GM12878 (cell line): ENCODE results near the gene TSKU. TPM values are rescaled to one million over a fixed set of nuclear protein-coding genes. Genes with fewer than 3 reads are reported as not detected.

Experiments used
- ATAC-seq: fragments of 200-7000 bp; cut with Tn5 transposase; 3 replicates; pipeline ENCODE4 v1.9.1; 2020; ENCODE audit warnings: mild to moderate bottlenecking, moderate library complexity
- BruUV-seq: library from RNA; stranded (reverse); fragments of 400-500 nt; replicated peaks from 2 replicates; lab custom pipeline; 2021; lab: Mats Ljungman, UMichigan
- CTCF ChIA-PET: fragments of 300-600 bp; sonication (Branson Sonifier 250); formaldehyde crosslinking; extraction: SDS; loops from one replicate; lab custom pipeline; 2021; ENCODE audit warnings: inconsistent platforms; lab: Yijun Ruan, JAX
- POLR2A ChIA-PET: fragments of 350-600 bp; formaldehyde crosslinking; extraction: SDS; loops from one replicate; lab custom pipeline; 2021; ENCODE audit warnings: inconsistent platforms; lab: Charles Lee
- RAD21 ChIA-PET: fragments of 300-600 bp; sonication (Branson Sonifier 250); formaldehyde crosslinking; loops from one replicate; lab custom pipeline; 2023; ENCODE audit warnings: antibody characterized with exemption; ENCODE audit not compliant: unreplicated experiment; lab: Charles Lee
- SMC1A ChIA-PET: fragments of 300-600 bp; sonication (Branson Sonifier 250); formaldehyde crosslinking; loops from one replicate; lab custom pipeline; 2023; ENCODE audit not compliant: unreplicated experiment, uncharacterized antibody; lab: Charles Lee
- DNase-seq: peaks from one replicate; pipeline ENCODE4 v3.0.0-alpha.2; 2011; ENCODE audit warnings: low read depth, low spot score
- FAIRE-seq: peaks from 3 replicates; lab custom pipeline; 2011; peaks lifted over from hg19 to GRCh38; lab: Jason Lieb, UNC
- H2AFZ ChIP-seq: 2 replicates; pipeline ENCODE4 v1.6.0; 2011; ENCODE audit warnings: low read depth, low read length, control low read depth; ENCODE audit not compliant: control insufficient read depth
- H3K27ac ChIP-seq: 2 replicates; pipeline ENCODE4 v1.5.1; 2011; ENCODE audit warnings: control low read depth; ENCODE audit not compliant: control insufficient read depth, insufficient read depth
- H3K27me3 ChIP-seq, 2 experiments: replicated peaks in 1 of 2; 2 replicates each; pipeline versions ENCODE4 v1.6.0 to v1.6.1; 2011; ENCODE audit warnings: low read length in 1 of 2; ENCODE audit not compliant: control insufficient read depth in 2 of 2, insufficient read depth in 2 of 2
- H3K36me3 ChIP-seq, 2 experiments: 2 replicates each; pipeline ENCODE4 v1.5.1; 2011; ENCODE audit warnings: low read length in 1 of 2; ENCODE audit not compliant: control insufficient read depth in 2 of 2, insufficient read depth in 2 of 2
- H3K4me1 ChIP-seq: 2 replicates; pipeline ENCODE4 v1.6.1; 2011; ENCODE audit warnings: mild to moderate bottlenecking, low read length, moderate library complexity, mixed read lengths; ENCODE audit not compliant: control insufficient read depth, insufficient read depth
- H3K4me2 ChIP-seq: 2 replicates; pipeline ENCODE4 v1.6.0; 2011; ENCODE audit warnings: control low read depth; ENCODE audit not compliant: control insufficient read depth, insufficient read depth
- H3K4me3 ChIP-seq: fragments of 200-600 bp; sonication (generic); 2 replicates; pipeline ENCODE4 v1.5.1; 2016
- H3K79me2 ChIP-seq: 2 replicates; pipeline ENCODE4 v1.6.0; 2011; ENCODE audit warnings: low read length; ENCODE audit not compliant: control insufficient read depth, insufficient read depth
- H3K9ac ChIP-seq: 2 replicates; pipeline ENCODE4 v1.8.0; 2011; ENCODE audit warnings: low read length, control low read depth, mixed read lengths; ENCODE audit not compliant: control insufficient read depth, insufficient read depth
- H3K9me3 ChIP-seq: replicated peaks from 3 replicates; pipeline ENCODE4 v1.5.1; 2011; ENCODE audit warnings: mild to moderate bottlenecking, low read length; ENCODE audit not compliant: control insufficient read depth, insufficient read depth
- H4K20me1 ChIP-seq: 2 replicates; pipeline ENCODE4 v1.6.0; 2011; ENCODE audit not compliant: control insufficient read depth, insufficient read depth
- ATF3 ChIP-seq: IDR thresholded peaks from 2 replicates; pipeline ENCODE4 v1.6.1; 2011; ENCODE audit warnings: low read depth, mild to moderate bottlenecking, low read length, moderate library complexity, borderline replicate concordance; ENCODE audit errors: extremely low read depth
- ATF7 ChIP-seq: fragments of 450-650 bp; IDR thresholded peaks from 2 replicates; pipeline ENCODE4 v1.6.1; 2016; ENCODE audit warnings: low read depth, mild to moderate bottlenecking
- BACH1 ChIP-seq: fragments of 450-650 bp; IDR thresholded peaks from 2 replicates; pipeline ENCODE4 v1.6.1; 2017; ENCODE audit warnings: mild to moderate bottlenecking, borderline replicate concordance
- CBX5 ChIP-seq: sonication (generic); IDR thresholded peaks from 2 replicates; pipeline ENCODE4 v1.6.1; 2016; ENCODE audit warnings: low read depth, moderate library complexity, mild to moderate bottlenecking, inconsistent platforms
- CTCF ChIP-seq, 3 experiments: IDR thresholded peaks in 2 of 3; conservative IDR thresholded peaks in 1 of 3; 2 replicates each; pipeline ENCODE4 v1.5.1; 2011; ENCODE audit warnings: low read depth in 3 of 3, low read length in 3 of 3, mild to moderate bottlenecking in 3 of 3, control low read depth in 2 of 3, moderate library complexity in 2 of 3, inconsistent platforms in 1 of 3, mixed read lengths in 1 of 3; ENCODE audit not compliant: control insufficient read depth in 2 of 3, insufficient read depth in 1 of 3; ENCODE audit errors: extremely low read depth in 1 of 3
- HDAC2 ChIP-seq: fragments of 200-600 bp; sonication (generic); IDR thresholded peaks from 2 replicates; pipeline ENCODE4 v1.6.1; 2017
- HDAC6 ChIP-seq: fragments of 200-600 bp; sonication (generic); IDR thresholded peaks from one replicate; pipeline ENCODE4 v1.8.0; 2017; ENCODE audit warnings: antibody characterized with exemption; ENCODE audit not compliant: unreplicated experiment
- JUNB ChIP-seq: IDR thresholded peaks from 2 replicates; pipeline ENCODE4 v1.6.1; 2016; ENCODE audit warnings: antibody characterized with exemption, mild to moderate bottlenecking
- MYC ChIP-seq: IDR thresholded peaks from 2 replicates; pipeline ENCODE4 v1.6.1; 2011; ENCODE audit warnings: mild to moderate bottlenecking, low read length, moderate library complexity, inconsistent platforms; ENCODE audit not compliant: insufficient read depth, insufficient replicate concordance, insufficient read length, severe bottlenecking
- NFXL1 ChIP-seq: fragments of 450-650 bp; IDR thresholded peaks from 2 replicates; pipeline ENCODE4 v1.6.1; 2017; ENCODE audit warnings: antibody characterized with exemption, mild to moderate bottlenecking, borderline replicate concordance
- NR2C2 ChIP-seq: IDR thresholded peaks from 2 replicates; pipeline ENCODE4 v1.6.1; 2011; ENCODE audit warnings: borderline replicate concordance, low read depth; ENCODE audit not compliant: control insufficient read depth, insufficient read length
- PAX8 ChIP-seq: fragments of 450-650 bp; IDR thresholded peaks from 2 replicates; pipeline ENCODE4 v1.6.1; 2017; ENCODE audit warnings: mild to moderate bottlenecking, moderate library complexity
- SMAD1 ChIP-seq: fragments of 450-650 bp; IDR thresholded peaks from 2 replicates; pipeline ENCODE4 v1.6.1; 2018; ENCODE audit warnings: mild to moderate bottlenecking, low read depth; ENCODE audit not compliant: partially characterized antibody
- ZBTB33 ChIP-seq: fragments of 450-650 bp; IDR thresholded peaks from 2 replicates; pipeline ENCODE4 v1.6.1; 2017; ENCODE audit warnings: mild to moderate bottlenecking
- ZNF592 ChIP-seq: fragments of 450-650 bp; IDR thresholded peaks from 2 replicates; pipeline ENCODE4 v1.6.1; 2017; ENCODE audit warnings: mild to moderate bottlenecking, moderate library complexity
- ZNF622 ChIP-seq: fragments of 450-650 bp; IDR thresholded peaks from 2 replicates; pipeline ENCODE4 v1.6.1; 2017; ENCODE audit warnings: mild to moderate bottlenecking, inconsistent platforms
- WGBS: methylation state at CpG from one replicate; pipeline ENCODE4 v1.1.6; 2016; ENCODE audit warnings: low lambda C conversion rate; ENCODE audit not compliant: insufficient replicate concordance, insufficient coverage; ENCODE audit errors: missing lambda C conversion rate; 5-methylcytosine and 5-hydroxymethylcytosine counted together
- in situ Hi-C: fragments of 300-500 bp; cut with MboI; formaldehyde crosslinking; loops from 9 replicates; pipeline ENCODE4 v1.14.3; 2018; ENCODE audit warnings: mixed read lengths
- intact Hi-C: fragments of 100-400 bp; cut with micrococcal nuclease; formaldehyde crosslinking; loops from one replicate; pipeline ENCODE4 v1.14.2; 2022; ENCODE audit not compliant: unreplicated experiment
- polyA plus RNA-seq, 11 experiments: library from polyadenylated mRNA; depleted of rRNA in 4 of 11; unstranded in 6 of 11; stranded (reverse) in 5 of 11; fragments of >200 nt; fragmentation: Nextera tagmentation in 4 of 11; fragmentation: Illumina TruSeq in 1 of 11; extraction: Ambion mirVana in 4 of 11; extraction: Trizol in 1 of 11; gene quantifications; 1 replicate in 1 of 11; 2 replicates in 10 of 11; pipeline versions ENCODE4 v1.2.1 to v1.2.3, GENCODE V29; 2011 to 2016; ENCODE audit warnings: inconsistent platforms in 2 of 11, missing spikeins in 2 of 11, low read depth in 1 of 11
- total RNA-seq, 4 experiments: library from RNA; depleted of rRNA in 3 of 4; stranded (reverse); fragments of >200 nt in 3 of 4; fragmentation: Illumina TruSeq in 1 of 4; extraction: Trizol in 1 of 4; gene quantifications; 2 replicates each; pipeline versions ENCODE4 v1.2.1 to v1.2.3, GENCODE V29; 2013 to 2021

TSKU gene
- total and polyA plus RNA-seq, 10 of the 15 experiments (the other 5 are each of a cell fraction or from before 2014, with no cell fraction given) = 0.04 to 1.5 (median 0.62) TPM

- no peak for FAIRE-seq
- intact Hi-C loops = no loop called here
- in situ Hi-C loops = no loop called here
- H4K20me1 ChIP-seq = no peaks in the 10 kb centered on the region
- H3K4me2 ChIP-seq = no peak overlapping the region
- ChIA-PET SMC1A (no interaction called here), RAD21 (interaction anchor here (2.9 kb wide), 1 partner anchor 62 kb away, joined by 13 read pairs; no protein-coding TSS in a partner anchor), POLR2A (no interaction called here), CTCF (interaction anchor here (6.5 kb wide), 1 partner anchor 62 kb away, joined by 36 read pairs; no protein-coding TSS in a partner anchor)
- no peaks in the 10 kb centered on the region for H3K36me3 ChIP-seq
- no peaks in the 10 kb centered on the region for H3K79me2 ChIP-seq
- no peak overlapping the region for H2AFZ ChIP-seq
- H3K9me3 ChIP-seq = no peaks in the 10 kb centered on the region
- WGBS = 46% methylated on average over 20 of the region's 20 CpGs
- BruUV-seq = no TSS peak
- ATAC-seq = no peak
- H3K9ac ChIP-seq = no peak overlapping the region
- H3K4me3 ChIP-seq = no peak overlapping the region
- DNase-seq = no peak
- no peak overlapping the region for H3K27ac ChIP-seq
- TF ChIP-seq SMAD1 (no peak), ATF3 (no peak), ZBTB33 (no peak), NR2C2 (no peak), ZNF622 (no peak), ATF7 (no peak), MYC (no peak), BACH1 (no peak), PAX8 (no peak), ZNF592 (no peak), CTCF (IDR thresholded peaks at IDR 0.05 in 2 of 3, conservative IDR thresholded peaks at IDR 0.05 in 1 of 3; ENCODE audit: control insufficient read depth in 2 of 3, extremely low read depth in 1 of 3, insufficient read depth in 1 of 3, low read depth in 3 of 3, low read length in 3 of 3) (no peak), HDAC2 (no peak), NFXL1 (no peak), HDAC6 (no peak), JUNB (no peak), CBX5 (no peak)
- no peaks in the 10 kb centered on the region for H3K4me1 ChIP-seq
- H3K27me3 ChIP-seq = no peaks in the 10 kb centered on the region
Observed at GRCh38 chr11:76796511-76797198, 13.5 kb downstream of the TSKU start.
